C1 segment of cervical spinal cord (tissue), 14 donors: ENCODE data around the gene RGS18.
"Not testable (repeated sequence)": the region's sequence is repeated elsewhere in the genome, so short reads cannot be mapped to it uniquely, and the experiment has no call there.

ENCODE experiments used
- DNase-seq, 14 donors: peaks; one replicate each; lab custom pipeline; 2025; lab: John Stamatoyannopoulos, UW

RGS18 gene

DNA sequence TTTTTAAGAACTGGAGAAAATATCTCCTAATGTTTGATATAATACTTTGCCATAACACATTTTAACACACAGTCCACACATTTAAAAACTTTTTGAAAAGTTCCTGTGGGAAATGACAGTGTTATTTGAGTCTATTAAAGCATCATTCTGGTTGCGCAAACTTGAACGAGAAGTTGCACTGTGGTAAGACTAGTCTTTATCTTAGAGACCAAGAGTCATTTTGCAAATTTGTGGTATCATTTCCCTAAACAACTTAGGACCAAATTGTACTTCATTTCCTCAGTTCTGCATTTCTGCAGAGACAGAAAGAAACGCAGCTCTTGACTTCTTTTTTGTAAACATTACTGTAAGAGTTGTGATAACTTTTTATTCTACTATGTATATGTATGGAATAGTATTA, at the start of gene RGS18:
Gene RGS18, plus strand, starts transcription at position 282 of the 400 bp plus-strand sequence. CDS start 176 bp downstream, outside the sequence.
- no peak for DNase-seq

- DNase-seq, result no peak
These were observed 48.7 kb upstream of the RGS18 start for GRCh38 chr1:192109576-192109975.

DNA sequence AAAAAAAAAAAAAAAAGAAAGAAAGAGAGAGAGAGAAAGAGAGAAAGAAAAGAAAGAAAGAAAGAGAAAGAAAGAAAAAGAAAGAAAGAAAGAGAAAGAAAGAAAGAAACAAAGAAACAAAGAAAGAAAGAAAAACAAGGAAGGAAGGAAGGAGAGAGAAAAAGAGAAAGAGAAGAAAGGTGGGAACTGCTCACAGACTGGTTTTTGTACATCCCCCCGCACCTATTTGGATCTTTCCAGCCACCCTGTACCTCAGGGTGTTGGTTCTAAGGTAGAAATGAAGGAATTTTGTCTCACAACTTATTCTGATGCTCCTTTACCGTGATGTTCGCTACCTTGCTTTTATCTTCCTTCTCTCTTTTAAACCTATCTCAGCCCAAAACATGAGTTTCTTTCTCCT, 43.3 kb upstream of the RGS18 start:
- DNase-seq, result no peak

DNA sequence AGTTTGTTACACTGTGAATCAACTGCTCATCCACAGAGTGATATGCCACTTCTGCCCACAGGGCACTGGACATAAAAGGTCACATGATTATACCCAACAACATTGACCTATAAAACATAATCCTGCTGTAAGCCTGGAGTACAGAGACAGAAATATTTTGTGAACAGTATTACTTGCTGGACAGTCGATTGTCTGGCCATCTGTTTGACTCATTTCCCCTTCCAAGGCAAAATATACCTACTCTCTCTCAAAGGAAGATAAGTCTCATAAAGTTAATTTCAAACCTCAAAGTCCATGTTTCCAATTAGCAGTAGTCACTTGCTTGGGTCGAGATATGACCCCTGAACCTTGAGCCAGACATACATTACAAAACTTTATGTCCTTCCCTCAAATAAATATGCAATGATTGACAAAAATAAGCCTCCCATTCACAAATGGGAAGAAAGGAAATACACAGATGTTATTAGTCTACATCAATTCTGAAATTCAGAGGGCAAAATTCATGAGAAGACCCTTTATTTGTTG, 39.3 kb upstream of the RGS18 start:
- no peak for DNase-seq

- no peak for DNase-seq
These were observed 38.6 kb upstream of the RGS18 start for GRCh38 chr1:192119701-192120100.

DNA sequence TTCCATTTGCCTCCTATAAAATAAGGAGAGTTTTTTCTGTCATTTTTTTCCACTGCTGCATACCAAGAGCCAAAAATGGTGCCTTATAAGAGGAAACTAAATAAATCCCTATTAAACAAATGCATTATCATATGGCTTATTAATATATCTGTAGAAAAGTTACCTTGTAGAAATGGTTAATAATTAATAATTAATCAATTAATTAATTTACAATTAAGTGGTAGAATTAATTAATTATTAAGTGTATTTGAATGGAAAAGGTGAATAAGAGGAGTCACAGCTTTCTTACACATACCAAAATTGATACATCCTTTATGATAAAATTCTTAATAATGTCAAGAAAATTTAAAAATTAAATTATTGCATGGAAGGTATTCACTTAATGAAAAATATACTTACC, 35.6 kb upstream of the RGS18 start:
- no peak for DNase-seq

DNA sequence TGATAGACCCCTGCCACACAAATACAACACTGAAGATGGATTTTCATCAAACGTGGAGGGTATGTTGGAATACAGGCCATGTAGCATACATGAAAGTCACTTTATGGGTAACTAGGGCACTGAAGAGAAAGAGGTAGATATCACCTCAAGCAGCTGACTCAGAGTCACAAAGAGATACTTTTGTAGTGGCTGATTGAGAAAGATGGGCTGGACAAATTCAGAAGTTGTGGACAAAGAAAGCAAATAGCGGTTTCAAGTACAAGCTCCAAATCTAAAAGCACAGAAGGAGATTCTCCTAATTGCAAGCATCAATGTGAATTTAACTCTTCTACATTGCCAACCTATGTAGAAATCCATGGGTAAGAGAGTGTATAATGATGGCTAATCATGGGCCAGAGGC, 35.0 kb upstream of the RGS18 start:
- no peak for DNase-seq

DNA sequence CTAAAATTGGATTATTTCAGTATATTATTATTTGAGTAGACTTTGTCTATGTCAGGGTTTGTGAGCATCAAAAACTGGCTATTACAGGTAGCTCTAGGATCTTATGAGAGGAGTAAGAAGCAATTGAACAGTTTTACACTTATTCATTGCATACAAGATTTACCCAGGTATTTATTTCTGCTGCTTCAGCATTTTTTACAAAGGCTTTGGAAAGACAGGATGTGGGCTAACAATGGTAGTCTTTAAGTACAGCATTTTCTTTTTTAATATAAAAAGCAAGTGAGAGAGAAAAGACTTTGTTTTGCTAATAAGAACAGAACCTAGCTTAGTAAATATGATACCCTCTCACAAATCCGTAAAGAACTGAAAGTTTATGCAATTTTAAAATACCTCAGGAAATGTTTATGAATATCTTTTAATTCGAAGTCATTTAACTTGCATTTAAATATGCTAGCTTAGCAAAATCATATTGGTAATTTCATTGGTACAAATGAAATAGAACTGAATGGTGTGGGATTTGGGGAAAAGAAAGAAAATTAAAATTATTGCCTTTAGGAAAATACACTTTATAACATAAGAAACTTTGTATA, 32.1 kb upstream of the RGS18 start:
- no peak for DNase-seq

DNA sequence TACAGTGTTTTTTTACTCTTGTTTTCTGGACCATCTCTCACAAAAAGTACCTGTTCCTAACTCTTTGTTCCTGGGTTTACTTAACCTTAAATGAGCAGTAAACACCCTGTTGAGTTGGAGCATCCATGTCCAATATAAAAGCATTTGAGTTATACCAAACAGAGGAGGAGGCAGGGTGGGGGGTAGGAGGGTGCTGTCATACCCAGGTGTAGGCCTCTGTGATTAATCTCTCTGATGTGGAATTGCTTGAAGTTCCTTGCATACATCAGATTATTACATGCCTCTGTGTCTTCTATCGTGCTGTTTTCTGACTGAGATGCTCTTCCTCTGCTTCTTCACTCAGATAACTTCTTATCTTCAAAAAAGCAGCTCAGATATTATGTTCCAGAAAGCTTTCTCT, 28.1 kb upstream of the RGS18 start:
- no peak for DNase-seq

DNA sequence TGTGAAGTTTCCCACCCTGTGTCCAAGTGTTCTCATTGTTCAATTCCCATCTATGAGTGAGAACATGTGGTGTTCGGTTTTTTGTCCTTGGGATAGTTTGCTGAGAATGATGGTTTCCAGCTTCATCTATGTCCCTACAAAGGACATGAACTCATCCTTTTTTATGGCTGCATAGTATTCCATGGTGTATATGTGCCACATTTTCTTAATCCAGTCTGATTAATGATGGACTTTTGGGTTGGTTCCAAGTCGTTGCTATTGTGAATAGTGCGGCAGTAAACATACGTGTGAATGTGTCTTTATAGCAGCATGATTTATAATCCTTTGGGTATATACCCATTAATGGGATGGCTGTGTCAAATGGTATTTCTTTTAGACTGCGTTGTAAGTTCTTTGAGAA, 27.4 kb upstream of the RGS18 start:
- DNase-seq, result not testable (repeated sequence)

DNA sequence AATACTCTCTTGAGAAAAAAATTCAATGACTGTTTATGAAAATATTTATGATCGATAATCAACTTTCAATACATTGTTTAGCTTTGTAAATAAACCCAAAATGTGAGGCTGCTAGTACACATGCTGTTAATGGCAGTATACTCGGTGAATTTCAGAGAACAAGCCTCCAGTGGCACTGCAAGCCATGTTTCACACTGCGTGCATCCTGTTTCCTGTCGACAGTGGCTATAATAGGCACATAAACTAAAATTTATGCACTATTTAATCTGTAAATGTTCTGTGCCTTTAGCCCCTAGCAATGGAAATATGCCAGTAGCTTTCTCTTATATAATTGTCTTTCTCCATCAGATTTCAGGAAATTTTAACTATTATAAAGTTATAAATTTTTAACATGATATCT, 26.3 kb upstream of the RGS18 start:
- no peak for DNase-seq

GRCh38 chr1:192133350-192133926, 24.8 kb upstream of the RGS18 start:
- no peak for DNase-seq

DNA sequence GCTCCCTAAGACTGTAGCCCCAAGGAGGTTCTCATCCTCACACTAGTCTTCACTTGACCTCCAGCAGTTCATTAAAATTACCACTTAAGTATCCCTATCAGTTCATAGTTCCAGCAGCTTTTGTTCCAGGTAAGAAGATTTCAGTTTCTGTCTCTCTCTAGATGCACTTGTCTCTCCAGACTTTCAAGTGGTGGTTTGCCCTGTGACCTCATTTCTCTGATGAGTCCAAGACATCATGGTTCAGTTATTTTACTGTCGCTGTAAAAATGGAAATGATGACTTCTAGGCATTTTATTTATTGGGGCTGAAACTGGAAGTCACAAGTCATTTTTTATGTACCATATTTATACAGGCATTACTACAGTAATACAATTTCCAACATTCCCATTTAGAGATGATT, 17.9 kb upstream of the RGS18 start:
- DNase-seq, result no peak

DNA sequence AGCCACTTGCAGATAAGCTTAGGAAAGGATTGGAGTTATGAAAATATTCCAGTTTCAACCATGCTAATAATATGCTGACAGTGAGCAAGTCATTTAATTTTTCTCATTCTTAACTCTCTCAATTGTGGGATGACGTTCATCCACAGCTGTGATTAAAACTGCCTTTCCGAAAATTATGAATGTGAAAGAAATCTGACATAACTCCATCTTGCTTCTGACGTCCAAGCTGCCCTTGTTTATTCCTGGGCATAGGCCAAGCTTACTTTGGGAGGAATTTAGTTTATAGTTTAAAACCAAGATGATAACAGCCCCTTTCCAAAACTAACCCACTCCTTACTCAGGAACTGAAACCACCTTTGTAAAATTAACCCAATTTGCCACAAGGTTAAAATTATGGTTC, 11.0 kb upstream of the RGS18 start:
- DNase-seq, result no peak

- DNase-seq, result no peak
These were observed 10.6 kb upstream of the RGS18 start for GRCh38 chr1:192147696-192148095.

GRCh38 chr1:192151176-192151575, 7.1 kb upstream of the RGS18 start:
- no peak for DNase-seq

DNA sequence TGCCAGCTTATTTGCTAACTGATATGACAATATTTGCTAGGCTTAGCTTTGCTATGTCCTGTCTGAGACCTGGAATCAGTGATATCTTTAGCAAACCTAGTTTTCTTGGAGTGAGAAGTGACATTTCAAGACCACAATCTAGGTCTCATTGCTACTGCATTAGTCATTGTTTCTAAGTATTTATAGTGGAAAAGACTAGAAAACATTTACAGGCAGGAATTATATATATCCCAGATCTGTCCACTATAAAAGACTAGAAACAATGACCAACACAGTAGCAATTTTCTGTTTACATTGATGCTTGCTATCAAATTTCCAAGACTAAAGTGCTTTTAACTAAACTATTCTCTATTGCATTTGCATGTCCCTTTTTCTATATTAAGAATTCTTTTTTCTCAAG, 5.0 kb upstream of the RGS18 start:
- DNase-seq, result no peak

- no peak for DNase-seq
These were observed 1.2 kb upstream of the RGS18 start for GRCh38 chr1:192157067-192157466.

DNA sequence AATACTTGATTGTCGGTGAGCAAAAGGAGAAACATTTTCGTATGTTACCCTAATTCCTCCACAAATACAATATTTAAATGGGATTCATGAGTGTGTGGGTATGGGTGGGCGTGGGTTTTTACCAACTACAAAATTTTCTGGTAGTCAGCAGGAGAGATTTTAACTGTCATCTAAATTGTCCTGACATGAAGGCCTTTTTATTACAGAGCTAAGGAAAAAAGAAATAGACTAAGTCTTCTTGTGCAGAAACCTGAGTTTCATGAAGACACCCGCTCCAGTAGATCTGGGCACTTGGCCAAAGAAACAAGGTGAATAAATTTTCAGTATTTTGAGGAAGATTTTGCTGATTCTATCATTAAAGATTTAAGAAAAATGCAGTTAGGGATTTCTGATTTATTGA, 752 bp downstream of the RGS18 start:
- DNase-seq, result no peak

- DNase-seq, result no peak
These were observed 1.5 kb downstream of the RGS18 start for GRCh38 chr1:192159781-192160180.

GRCh38 chr1:192160196-192160595, 1.9 kb downstream of the RGS18 start:
- no peak for DNase-seq

GRCh38 chr1:192161976-192162375, 3.7 kb downstream of the RGS18 start:
- DNase-seq, result no peak

GRCh38 chr1:192162376-192162775, 4.1 kb downstream of the RGS18 start:
- DNase-seq, result no peak

DNA sequence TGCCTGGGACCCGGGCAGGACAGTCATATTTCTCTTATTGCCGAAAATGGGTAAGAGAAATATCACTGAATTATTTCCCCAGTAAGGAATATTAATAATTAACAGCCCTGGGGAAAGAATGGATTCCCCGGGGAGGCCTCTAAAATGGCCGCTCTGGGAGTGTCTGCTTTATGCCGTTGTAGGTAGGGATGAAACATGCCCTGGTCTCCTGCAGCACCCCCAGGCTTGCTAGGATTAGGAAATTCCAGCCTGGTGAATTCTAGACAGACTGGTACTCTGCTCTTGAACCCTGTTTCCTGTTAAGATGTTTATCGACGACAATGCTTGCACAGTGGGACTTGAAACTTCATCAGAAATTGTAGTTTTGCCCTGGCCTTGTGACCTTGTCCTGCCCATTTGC, 6.7 kb downstream of the RGS18 start:
- not testable (repeated sequence) for DNase-seq
